NCI-H1694 (cell line): ENCODE measurements around the gene TMEM163.

Experiments used
- DNase-seq: peaks from one replicate; lab custom pipeline; 2025; lab: John Stamatoyannopoulos, UW

Gene TMEM163

GRCh38 chr2:134692499-134692898 lies 26.3 kb downstream of the TMEM163 start:
- DNase-seq = no peak

GRCh38 chr2:134690629-134691215 lies 28.1 kb downstream of the TMEM163 start:
- no peak for DNase-seq

GRCh38 chr2:134689315-134689714 lies 29.5 kb downstream of the TMEM163 start:
- DNase-seq = no peak

- DNase-seq = no peak
Observed at GRCh38 chr2:134685967-134686366, 32.8 kb downstream of the TMEM163 start.

GRCh38 chr2:134683561-134684112 lies 35.2 kb downstream of the TMEM163 start:
- DNase-seq = no peak

- no peak for DNase-seq
Observed at GRCh38 chr2:134682726-134683125, 36.1 kb downstream of the TMEM163 start.

- no peak for DNase-seq
Observed at GRCh38 chr2:134681201-134681600, 37.6 kb downstream of the TMEM163 start.

GRCh38 chr2:134679745-134680144 lies 39.1 kb downstream of the TMEM163 start:
- DNase-seq = no peak

GRCh38 chr2:134679294-134679693 lies 39.5 kb downstream of the TMEM163 start:
- DNase-seq = no peak

GRCh38 chr2:134677856-134678756 lies 40.7 kb downstream of the TMEM163 start:
- no peak for DNase-seq

- no peak for DNase-seq
Observed at GRCh38 chr2:134676960-134677359, 41.8 kb downstream of the TMEM163 start.

- DNase-seq = no peak
Observed at GRCh38 chr2:134675314-134675713, 43.5 kb downstream of the TMEM163 start.

- DNase-seq = no peak
Observed at GRCh38 chr2:134674687-134675086, 44.1 kb downstream of the TMEM163 start.

- DNase-seq = no peak
Observed at GRCh38 chr2:134671513-134671912, 47.3 kb downstream of the TMEM163 start.

- no peak for DNase-seq
Observed at GRCh38 chr2:134670955-134671354, 47.8 kb downstream of the TMEM163 start.

- DNase-seq = no peak
Observed at GRCh38 chr2:134669731-134670669, 48.8 kb downstream of the TMEM163 start.

- no peak for DNase-seq
Observed at GRCh38 chr2:134668821-134669220, 50.0 kb downstream of the TMEM163 start.

- DNase-seq = no peak
Observed at GRCh38 chr2:134667541-134667940, 51.3 kb downstream of the TMEM163 start.

GRCh38 chr2:134667081-134667480 lies 51.7 kb downstream of the TMEM163 start:
- DNase-seq = no peak

- no peak for DNase-seq
Observed at GRCh38 chr2:134665727-134666506, 52.9 kb downstream of the TMEM163 start.
